Body of pancreas (tissue), 4 donors: ENCODE results near the gene LRFN5.

ENCODE experiments used
- CTCF ChIP-seq, 7 experiments: fragments of 450-650 bp in 4 of 7; fragments of 200-600 bp in 3 of 7; sonication (generic) in 3 of 7; IDR thresholded peaks; one replicate each; pipeline ENCODE4 v1.5.1; 2016 to 2019; ENCODE audit warnings: antibody characterized with exemption in 7 of 7
- POLR2A ChIP-seq, 3 donors: fragments of 450-650 bp; IDR thresholded peaks; one replicate each; pipeline ENCODE4 v1.6.1; 2016; ENCODE audit warnings: antibody characterized with exemption in 3 of 3, mild to moderate bottlenecking in 2 of 3

GRCh38 chr14:41641690-41642089, 35.0 kb downstream of the LRFN5 start:
- TF ChIP-seq CTCF (IDR thresholded peaks at IDR 0.05) = no peak
- TF ChIP-seq POLR2A (IDR thresholded peaks at IDR 0.05) = no peak
